Hematopoietic multipotent progenitor cell treated with erythropoietin and hydrocortisone succinate and interleukin-3 and kit ligand, for 17 days (in vitro differentiated cells): ENCODE measurements around the gene COL19A1.
A peak's percentile ranks its signal among the peaks of the same experiment; 100 is the strongest.

Source experiments
- DNase-seq: peaks from one replicate; pipeline ENCODE4 v3.0.0-alpha.2; 2015; ENCODE audit warnings: low spot score

Gene COL19A1

DNA sequence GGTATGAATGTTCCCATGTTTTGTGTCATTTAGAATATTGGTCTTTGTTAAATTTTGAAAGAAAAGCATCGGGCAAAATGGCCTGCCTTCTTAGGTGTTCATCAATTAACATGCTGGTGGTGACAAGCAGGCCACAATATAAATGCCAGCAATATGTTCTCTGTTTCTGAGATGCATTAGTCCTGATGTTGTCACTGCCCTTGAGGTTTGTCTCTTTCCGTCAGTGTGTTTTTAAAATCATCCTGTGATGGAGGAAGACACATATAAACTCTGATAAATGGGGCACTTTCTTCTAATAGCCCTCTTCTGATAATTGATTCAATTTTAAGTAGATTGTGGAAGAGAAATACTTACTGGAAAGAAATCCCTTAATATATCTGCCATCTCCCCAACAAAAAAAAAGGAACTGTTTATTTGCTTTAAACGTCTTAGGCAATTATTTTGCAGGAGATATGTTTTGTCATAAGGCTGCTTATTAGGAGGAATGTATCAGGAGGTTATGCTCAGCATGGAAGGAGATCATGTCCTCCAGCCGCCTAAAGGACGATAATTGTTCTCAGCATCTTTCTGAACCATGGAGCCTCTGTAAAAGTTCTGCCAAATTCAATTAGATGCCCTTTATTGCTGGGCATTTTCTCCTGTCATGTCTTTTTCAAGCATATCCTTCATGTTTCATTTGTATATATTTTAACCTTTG is 302.5 kb downstream of the COL19A1 start:
- no peak for DNase-seq

GRCh38 chr6:70171236-70171635 is 304.9 kb downstream of the COL19A1 start:
- no peak for DNase-seq

DNA sequence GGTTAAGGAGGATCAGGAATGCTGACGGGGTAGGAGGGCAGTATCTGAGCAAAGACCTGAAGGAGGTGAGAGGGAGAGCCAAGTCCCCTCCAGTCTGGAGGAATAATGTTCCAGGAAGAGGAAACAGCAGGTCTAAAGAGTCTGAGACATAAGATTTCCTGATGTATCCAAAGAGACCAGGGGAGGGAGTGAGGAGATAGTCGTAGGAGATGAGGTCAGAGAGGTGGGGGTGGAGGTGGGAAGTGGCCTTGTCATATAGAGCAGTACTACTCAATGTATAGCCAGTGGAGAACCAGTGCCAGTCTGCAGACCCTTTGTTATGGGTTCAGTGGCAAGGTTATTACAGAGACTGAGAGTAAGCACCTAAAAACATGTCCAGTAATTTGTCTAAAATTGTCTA is 305.9 kb downstream of the COL19A1 start:
- DNase-seq: no peak

GRCh38 chr6:70175770-70176169 is 309.4 kb downstream of the COL19A1 start:
- DNase-seq: no peak

GRCh38 chr6:70176842-70177550 is 310.6 kb downstream of the COL19A1 start:
- no peak for DNase-seq

GRCh38 chr6:70180183-70180900 is 314.0 kb downstream of the COL19A1 start:
- DNase-seq: no peak

DNA sequence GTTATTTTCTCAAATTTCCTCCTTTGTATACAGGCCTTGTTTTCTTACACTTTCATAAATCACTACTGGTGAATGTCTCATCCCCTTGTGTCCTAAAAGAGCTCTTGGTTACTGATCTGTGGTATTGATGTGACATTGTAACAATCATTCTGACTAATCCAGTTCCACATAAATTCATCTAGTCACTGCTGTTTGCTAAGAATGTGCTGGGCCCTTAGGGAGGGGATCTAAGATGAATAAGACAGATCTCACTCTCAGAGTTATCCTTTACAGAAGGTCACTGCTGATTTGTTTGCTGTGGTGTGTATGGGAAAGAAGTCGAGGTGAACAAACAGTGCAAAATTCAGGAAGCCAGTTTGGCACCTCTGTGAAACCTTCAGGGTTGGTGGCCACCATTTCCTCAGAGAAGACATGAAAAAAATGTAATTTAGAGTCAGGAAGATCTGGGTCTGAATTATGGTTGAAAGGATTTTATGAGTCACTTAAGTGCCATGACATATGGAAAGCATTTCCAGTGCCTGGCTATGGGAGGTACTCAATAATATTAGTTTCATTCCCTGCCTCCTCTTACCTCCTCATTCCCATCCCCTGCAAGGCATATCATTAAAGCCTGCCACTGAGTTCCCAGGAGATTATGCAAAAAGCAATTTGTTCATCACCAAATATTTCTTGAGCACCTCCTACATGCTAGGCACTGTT is 314.7 kb downstream of the COL19A1 start:
- DNase-seq: no peak

DNA sequence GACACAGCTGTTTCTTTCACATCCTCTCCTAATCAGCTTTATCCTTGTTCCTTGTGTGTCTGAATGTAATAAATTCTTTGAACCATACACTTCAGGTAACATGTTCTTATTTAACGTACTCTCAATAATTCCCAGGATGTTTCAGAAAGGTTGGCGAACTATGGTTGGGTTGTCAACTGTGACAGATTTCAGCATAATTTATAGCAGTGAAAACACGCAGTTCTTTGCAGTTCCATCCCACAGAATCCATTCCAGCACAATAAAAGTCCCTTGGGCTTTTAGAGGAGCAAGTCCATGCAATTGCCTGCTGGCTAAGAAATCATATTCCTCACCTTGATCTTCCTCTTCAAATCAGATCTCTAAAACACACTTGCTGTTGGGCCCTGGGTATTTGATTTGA is 317.2 kb downstream of the COL19A1 start:
- DNase-seq: no peak

DNA sequence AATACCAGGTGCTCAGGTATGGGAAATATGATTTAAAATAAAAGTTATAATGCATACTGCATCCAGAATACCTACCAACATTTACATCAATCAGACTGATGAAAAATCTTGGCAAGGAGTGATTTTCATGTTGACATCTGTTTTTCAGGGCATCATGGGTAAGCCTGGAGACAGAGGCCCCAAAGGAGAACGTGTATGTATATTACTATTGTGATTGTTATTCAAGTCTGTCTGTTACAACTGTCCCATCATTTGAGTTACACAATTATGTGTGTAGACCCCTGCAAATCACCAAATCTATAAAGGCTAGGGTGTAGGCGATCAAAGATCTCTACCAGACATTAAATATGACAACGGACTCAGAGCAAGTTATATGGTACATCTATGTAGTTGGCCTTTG is 318.4 kb downstream of the COL19A1 start:
- DNase-seq: no peak

GRCh38 chr6:70186461-70186860 is 320.1 kb downstream of the COL19A1 start:
- no peak for DNase-seq

GRCh38 chr6:70188202-70188601 is 321.8 kb downstream of the COL19A1 start:
- no peak for DNase-seq

DNA sequence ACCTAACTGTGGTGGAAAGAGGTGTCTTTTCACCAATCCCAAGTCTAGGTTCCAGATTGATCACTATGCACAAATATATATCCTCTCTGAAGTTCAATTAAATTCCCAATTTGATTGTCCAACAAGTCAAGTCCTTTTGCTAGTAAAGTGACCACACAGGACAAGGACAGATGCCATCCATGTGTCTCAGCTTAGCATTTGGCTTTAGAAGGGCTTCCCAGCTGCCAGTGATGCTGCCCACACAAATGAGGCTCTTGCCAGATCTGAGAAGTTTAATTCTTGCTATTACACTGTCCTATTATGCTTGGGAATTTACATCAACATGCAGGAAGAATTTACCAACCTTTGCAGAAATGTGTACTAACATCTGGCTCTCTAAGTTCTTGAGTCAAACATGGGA is 328.1 kb downstream of the COL19A1 start:
- no peak for DNase-seq

DNA sequence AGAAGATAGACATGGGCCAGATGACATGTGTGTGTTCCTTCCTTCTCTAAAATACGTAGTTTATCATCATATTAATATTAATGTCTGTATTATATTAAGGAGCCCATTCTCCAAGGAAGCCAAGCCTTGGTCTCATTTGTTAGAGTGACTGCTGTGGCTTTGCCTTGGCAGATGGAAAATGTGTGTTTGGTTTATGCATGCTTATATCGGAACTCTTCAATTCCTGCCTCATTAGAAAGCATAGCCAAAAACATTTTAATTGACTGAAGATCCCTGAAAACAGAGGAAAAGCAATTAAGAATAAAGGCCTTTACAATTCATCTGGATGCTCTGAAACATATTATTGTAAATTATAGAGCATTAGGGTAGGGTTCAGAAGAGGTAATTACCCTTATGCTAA is 330.2 kb downstream of the COL19A1 start:
- DNase-seq: no peak

DNA sequence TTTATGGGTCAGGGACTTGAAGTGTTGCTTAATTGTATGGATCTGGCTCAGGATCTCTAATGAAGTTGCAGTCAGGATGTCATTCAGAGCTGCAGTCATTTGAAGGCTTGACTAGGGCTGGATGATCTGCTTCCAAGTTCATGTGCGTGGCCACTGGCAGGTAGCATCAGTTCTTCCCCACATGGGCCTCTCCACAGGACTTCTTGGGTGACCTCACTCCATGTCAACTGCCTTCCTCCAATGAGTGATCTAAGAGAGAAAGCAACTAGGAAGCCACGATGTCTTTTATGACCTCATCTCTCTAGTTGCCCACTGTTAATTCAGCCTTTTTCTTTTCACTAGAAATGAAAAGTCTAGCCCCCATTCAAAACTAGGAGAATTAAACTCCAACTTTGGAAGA is 332.4 kb downstream of the COL19A1 start:
- no peak for DNase-seq

GRCh38 chr6:70208235-70208790 is 342.0 kb downstream of the COL19A1 start:
- no peak for DNase-seq

DNA sequence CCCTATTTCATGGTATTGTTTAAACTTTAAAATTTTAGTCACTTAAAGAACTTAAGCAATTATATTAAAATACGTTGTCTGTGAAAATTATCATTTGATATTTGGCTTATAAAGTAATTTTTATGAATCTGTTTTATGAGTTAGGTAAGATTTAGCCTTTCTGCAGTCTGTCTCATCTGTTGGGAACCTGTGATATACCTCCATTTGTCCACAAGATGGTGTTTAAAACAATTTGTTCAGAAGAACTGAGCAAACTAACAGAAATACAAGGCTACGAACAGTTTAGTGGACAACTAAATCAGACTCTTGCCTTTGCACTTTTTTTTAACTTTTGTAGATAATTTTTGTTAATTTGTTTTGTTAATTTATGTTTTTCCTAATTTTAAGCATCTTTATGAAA is 344.1 kb downstream of the COL19A1 start:
- no peak for DNase-seq

- no peak for DNase-seq
Measured at GRCh38 chr6:70215460-70216108, 349.2 kb downstream of the COL19A1 start.

DNA sequence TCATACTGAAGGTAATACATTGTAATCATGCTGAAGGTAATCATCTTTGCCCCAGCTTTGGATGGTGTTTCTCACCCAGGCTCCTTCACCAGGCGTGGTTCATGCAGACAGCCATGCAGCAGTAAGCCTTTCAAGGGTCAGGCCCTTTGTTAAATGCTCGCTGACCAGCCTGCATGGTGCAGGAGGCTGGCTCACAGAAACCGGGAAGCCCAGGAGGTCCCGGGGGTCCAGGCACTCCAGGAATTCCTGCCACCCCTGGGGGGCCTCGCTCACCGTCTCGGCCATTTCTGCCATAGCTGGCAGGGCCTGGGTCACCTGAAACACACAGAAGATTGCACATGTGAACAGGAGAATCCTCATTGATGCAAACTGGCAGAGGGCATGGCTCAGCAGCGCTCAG is 350.4 kb downstream of the COL19A1 start:
- DNase-seq: no peak

- DNase-seq: no peak
Measured at GRCh38 chr6:70219943-70220613, 353.7 kb downstream of the COL19A1 start.

GRCh38 chr6:70221025-70221714 is 354.8 kb downstream of the COL19A1 start:
- DNase-seq: peak; percentile 22
